Gastrocnemius medialis (tissue), 4 donors: Measurements from ENCODE around the gene DOK3.

ENCODE experiments used
- CTCF ChIP-seq, 5 experiments: fragments of 450-650 bp in 3 of 5; fragments of 200-600 bp in 2 of 5; sonication (generic) in 2 of 5; IDR thresholded peaks in 4 of 5; conservative IDR thresholded peaks in 1 of 5; 1 replicate in 4 of 5; 2 replicates in 1 of 5; pipeline ENCODE4 v1.5.1; 2016 to 2019; ENCODE audit warnings: antibody characterized with exemption in 5 of 5, mild to moderate bottlenecking in 3 of 5, moderate library complexity in 3 of 5
- POLR2A ChIP-seq, 2 donors: fragments of 450-650 bp; IDR thresholded peaks; one replicate each; pipeline ENCODE4 v1.6.1; 2017; ENCODE audit warnings: antibody characterized with exemption in 2 of 2, mild to moderate bottlenecking in 2 of 2, moderate library complexity in 2 of 2

- TF ChIP-seq CTCF (IDR thresholded peaks at IDR 0.05 in 4 of 5, conservative IDR thresholded peaks at IDR 0.05 in 1 of 5) (peak in 4 of 5 experiments; percentile 17 to 47 (median 38)), POLR2A (IDR thresholded peaks at IDR 0.05) (peak in 1 of 2 donors; percentile 45)
Measured at GRCh38 chr5:177496070-177496726, 13.4 kb downstream of the DOK3 start.
